HCT116 (cell line): Measurements from ENCODE around the gene MUTYH. TPM values are rescaled to one million over a fixed set of nuclear protein-coding genes. Genes with fewer than 3 reads are reported as not detected.

Source experiments
- ATAC-seq: fragments of 200-7000 bp; cut with Tn5 transposase; 2 replicates; pipeline ENCODE4 v1.9.1; 2020; ENCODE audit warnings: mild to moderate bottlenecking, moderate library complexity
- BruUV-seq: library from RNA; stranded (reverse); fragments of 400-500 nt; replicated peaks from 2 replicates; lab custom pipeline; 2021; lab: Mats Ljungman, UMichigan
- CTCF ChIA-PET: fragments of 300-600 bp; sonication (Branson Sonifier 250); formaldehyde crosslinking; loops from one replicate; lab custom pipeline; 2021; ENCODE audit warnings: antibody characterized with exemption; lab: Charles Lee
- POLR2A ChIA-PET: fragments of 300-600, 350-600 bp; sonication (Branson Sonifier 250); formaldehyde crosslinking; loops from one replicate; lab custom pipeline; 2021; ENCODE audit warnings: antibody characterized with exemption; lab: Charles Lee
- RAD21 ChIA-PET, 2 experiments: fragments of 300-600 bp; sonication (Branson Sonifier 250); formaldehyde crosslinking; loops; one replicate each; lab custom pipeline; 2023; ENCODE audit warnings: low total read pairs in 2 of 2; ENCODE audit not compliant: uncharacterized antibody in 2 of 2, unreplicated experiment in 2 of 2, low non-redundant PET in 1 of 2; lab: Charles Lee
- DNase-seq: peaks from one replicate; pipeline ENCODE4 v3.0.0-alpha.2; 2010; ENCODE audit warnings: low read depth, low spot score
- H2AFZ ChIP-seq: fragments of 200-600 bp; shearing (Covaris generic), sonication (generic); 2 replicates; pipeline ENCODE4 v1.6.1; 2017; ENCODE audit warnings: low read depth, mixed run types, mixed read lengths, antibody characterized with exemption, low read length; ENCODE audit not compliant: poor library complexity, severe bottlenecking
- H3K27ac ChIP-seq: 2 replicates; pipeline ENCODE4 v1.5.1; 2012; ENCODE audit warnings: low read depth, low read length
- H3K27me3 ChIP-seq: fragments of 200-600 bp; sonication (generic); 2 replicates; pipeline ENCODE4 v1.6.1; 2016; ENCODE audit warnings: mixed run types, low read length, mixed read lengths; ENCODE audit not compliant: insufficient read depth
- H3K36me3 ChIP-seq, 2 experiments: fragments of 200-500 bp in 1 of 2; fragments of 200-600 bp in 1 of 2; sonication (Bioruptor generic) in 1 of 2; sonication (generic) in 1 of 2; 2 replicates each; pipeline versions ENCODE4 v1.5.1 to v1.6.1; 2014 to 2016; ENCODE audit warnings: low read length in 2 of 2, inconsistent platforms in 1 of 2, mixed read lengths in 1 of 2, mixed run types in 1 of 2; ENCODE audit not compliant: insufficient read depth in 2 of 2, control insufficient read depth in 1 of 2
- H3K4me1 ChIP-seq, 2 experiments: fragments of 200-600 bp in 1 of 2; sonication (generic) in 1 of 2; 2 replicates each; pipeline versions ENCODE4 v1.5.1 to v1.6.1; 2012 to 2017; ENCODE audit warnings: low read length in 2 of 2, inconsistent platforms in 1 of 2, mild to moderate bottlenecking in 1 of 2, mixed read lengths in 1 of 2, mixed run types in 1 of 2, moderate library complexity in 1 of 2; ENCODE audit not compliant: insufficient read depth in 2 of 2, control insufficient read depth in 1 of 2
- H3K4me2 ChIP-seq: fragments of 200-600 bp; sonication (generic); 2 replicates; pipeline ENCODE4 v1.6.1; 2017; ENCODE audit warnings: mixed run types, low read length, mixed read lengths
- H3K4me3 ChIP-seq, 2 experiments: fragments of 200-600 bp in 1 of 2; sonication (generic) in 1 of 2; replicated peaks in 1 of 2; 2 replicates each; pipeline ENCODE4 v1.5.1; 2011 to 2016; ENCODE audit warnings: low read length in 2 of 2, control low read depth in 1 of 2, low read depth in 1 of 2, mild to moderate bottlenecking in 1 of 2, mixed read lengths in 1 of 2, mixed run types in 1 of 2
- H3K79me2 ChIP-seq: fragments of 200-600 bp; sonication (generic); 2 replicates; pipeline ENCODE4 v1.6.1; 2017; ENCODE audit warnings: mild to moderate bottlenecking, mixed run types, low read length, moderate library complexity, mixed read lengths; ENCODE audit not compliant: insufficient read depth
- H3K9ac ChIP-seq: fragments of 200-600 bp; sonication (generic); 2 replicates; pipeline ENCODE4 v1.6.1; 2016; ENCODE audit warnings: low read length, mixed read lengths
- H3K9me2 ChIP-seq: fragments of 200-600 bp; sonication (generic), shearing (Covaris generic); 2 replicates; pipeline ENCODE4 v1.6.1; 2017; ENCODE audit warnings: mixed run types, mild to moderate bottlenecking, moderate library complexity; ENCODE audit not compliant: insufficient read depth
- H3K9me3 ChIP-seq, 2 experiments: fragments of 200-500 bp in 1 of 2; fragments of 200-600 bp in 1 of 2; sonication (Bioruptor generic) in 1 of 2; sonication (generic) in 1 of 2; 2 replicates each; pipeline ENCODE4 v1.6.1; 2014 to 2017; ENCODE audit warnings: low read length in 2 of 2, mixed read lengths in 2 of 2, inconsistent platforms in 1 of 2, low read depth in 1 of 2, mild to moderate bottlenecking in 1 of 2, mixed run types in 1 of 2, moderate library complexity in 1 of 2; ENCODE audit not compliant: control insufficient read depth in 1 of 2, insufficient read depth in 1 of 2
- H4K20me1 ChIP-seq: fragments of 200-600 bp; sonication (generic), shearing (Covaris generic); 2 replicates; pipeline ENCODE4 v1.6.1; 2017; ENCODE audit warnings: mixed run types, mild to moderate bottlenecking, moderate library complexity; ENCODE audit not compliant: insufficient read depth
- CEBPB ChIP-seq: IDR thresholded peaks from 2 replicates; pipeline ENCODE4 v1.6.1; 2012; ENCODE audit warnings: low read depth
- EGR1 ChIP-seq: IDR thresholded peaks from 2 replicates; pipeline ENCODE4 v1.6.1; 2012; ENCODE audit warnings: low read depth
- EZH2 ChIP-seq: fragments of 200-600 bp; sonication (generic); IDR thresholded peaks from 2 replicates; pipeline ENCODE4 v1.6.1; 2017; ENCODE audit warnings: antibody characterized with exemption, mixed run types
- FOSL1 ChIP-seq: IDR thresholded peaks from 2 replicates; pipeline ENCODE4 v1.6.1; 2012; ENCODE audit warnings: low read depth
- RAD21 ChIP-seq: IDR thresholded peaks from 2 replicates; pipeline ENCODE4 v1.6.1; 2012; ENCODE audit warnings: low read depth, mild to moderate bottlenecking
- TCF7L2 ChIP-seq: IDR thresholded peaks from 2 replicates; pipeline ENCODE4 v1.7.0; 2011; ENCODE audit warnings: borderline replicate concordance, inconsistent platforms; ENCODE audit not compliant: insufficient read depth, insufficient read length; ENCODE audit errors: extremely low read depth
- ZNF274 ChIP-seq: fragments of 200-500 bp; sonication (Bioruptor generic); IDR thresholded peaks from 2 replicates; pipeline ENCODE4 v1.6.1; 2014; ENCODE audit warnings: mild to moderate bottlenecking, low read depth, low read length, inconsistent platforms
- intact Hi-C: fragments of 100-400 bp; cut with micrococcal nuclease; formaldehyde crosslinking; loops from 2 replicates; pipeline ENCODE4 v1.10.0; 2022
- total RNA-seq: library from RNA; stranded (reverse); gene quantifications from one replicate; pipeline ENCODE4 v1.2.1, GENCODE V29; 2021; ENCODE audit not compliant: unreplicated experiment
- TF ChIP-seq, protein P1 (sequence below), 3 experiments: fragments of 200-600 bp in 1 of 3; sonication (generic) in 1 of 3; IDR thresholded peaks in 2 of 3; conservative IDR thresholded peaks in 1 of 3; 2 replicates each; pipeline ENCODE4 v1.5.1; 2012 to 2017; ENCODE audit warnings: low read depth in 2 of 3, low read length in 2 of 3, antibody characterized with exemption in 1 of 3, borderline replicate concordance in 1 of 3, control low read depth in 1 of 3, mild to moderate bottlenecking in 1 of 3, mixed read lengths in 1 of 3, mixed run types in 1 of 3, moderate library complexity in 1 of 3; ENCODE audit not compliant: insufficient read depth in 1 of 3
- TF ChIP-seq, protein P2 (sequence below): IDR thresholded peaks from 2 replicates; pipeline ENCODE4 v1.6.1; 2011; ENCODE audit warnings: mild to moderate bottlenecking, low read length, moderate library complexity; ENCODE audit not compliant: insufficient replicate concordance; ENCODE audit errors: extremely low read depth
- TF ChIP-seq, protein P3 (sequence below): IDR thresholded peaks from 2 replicates; pipeline ENCODE4 v1.6.1; 2012

Gene MUTYH
- total RNA-seq, 1 experiment from 2014 or later, result 44.8 TPM

DNA sequence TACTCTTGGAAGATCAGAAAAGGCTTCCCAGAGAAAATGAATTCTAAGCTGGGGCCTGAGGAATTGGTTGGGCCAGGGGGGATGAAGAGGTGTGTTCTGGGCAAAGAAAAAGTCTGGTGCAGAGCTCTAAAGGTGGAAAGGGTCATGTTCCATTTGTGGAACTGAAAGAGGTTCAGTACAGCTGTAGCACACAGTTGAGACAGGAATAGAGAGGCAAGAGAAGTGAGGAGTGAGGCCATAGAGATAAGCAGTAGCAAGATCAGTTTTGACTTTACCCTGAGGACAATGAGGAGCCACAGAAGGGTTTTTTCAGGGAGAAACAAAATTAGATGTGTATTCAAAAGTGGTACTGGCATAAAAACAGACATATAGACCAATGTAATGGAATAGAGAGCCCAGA is 30.3 kb upstream of the MUTYH start:
- no peaks in the 10 kb centered on the region for H3K9me3 ChIP-seq
- intact Hi-C loops, result no loop called here
- ChIA-PET CTCF (no interaction called here), RAD21 (no interaction called here), POLR2A (no interaction called here)
- H3K4me2 ChIP-seq, result no peak overlapping the region
- DNase-seq (no peak), ATAC-seq (no peak)
- no peak overlapping the region for H3K4me3 ChIP-seq
- BruUV-seq, result no TSS peak
- no peaks in the 10 kb centered on the region for H3K27me3 ChIP-seq
- no peak for TF ChIP-seq FOSL1
- no peak for TF ChIP-seq EGR1
- TF ChIP-seq ZNF274, result no peak
- no peak for TF ChIP-seq RAD21
- no peak for TF ChIP-seq TCF7L2
- TF ChIP-seq, protein P1, sequence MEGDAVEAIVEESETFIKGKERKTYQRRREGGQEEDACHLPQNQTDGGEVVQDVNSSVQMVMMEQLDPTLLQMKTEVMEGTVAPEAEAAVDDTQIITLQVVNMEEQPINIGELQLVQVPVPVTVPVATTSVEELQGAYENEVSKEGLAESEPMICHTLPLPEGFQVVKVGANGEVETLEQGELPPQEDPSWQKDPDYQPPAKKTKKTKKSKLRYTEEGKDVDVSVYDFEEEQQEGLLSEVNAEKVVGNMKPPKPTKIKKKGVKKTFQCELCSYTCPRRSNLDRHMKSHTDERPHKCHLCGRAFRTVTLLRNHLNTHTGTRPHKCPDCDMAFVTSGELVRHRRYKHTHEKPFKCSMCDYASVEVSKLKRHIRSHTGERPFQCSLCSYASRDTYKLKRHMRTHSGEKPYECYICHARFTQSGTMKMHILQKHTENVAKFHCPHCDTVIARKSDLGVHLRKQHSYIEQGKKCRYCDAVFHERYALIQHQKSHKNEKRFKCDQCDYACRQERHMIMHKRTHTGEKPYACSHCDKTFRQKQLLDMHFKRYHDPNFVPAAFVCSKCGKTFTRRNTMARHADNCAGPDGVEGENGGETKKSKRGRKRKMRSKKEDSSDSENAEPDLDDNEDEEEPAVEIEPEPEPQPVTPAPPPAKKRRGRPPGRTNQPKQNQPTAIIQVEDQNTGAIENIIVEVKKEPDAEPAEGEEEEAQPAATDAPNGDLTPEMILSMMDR (IDR thresholded peaks at IDR 0.05 in 2 of 3, conservative IDR thresholded peaks at IDR 0.05 in 1 of 3; ENCODE audit: borderline replicate concordance in 1 of 3, insufficient read depth in 1 of 3, low read depth in 2 of 3, low read length in 2 of 3), result no peak
- H3K9ac ChIP-seq, result no peak overlapping the region
- no peaks in the 10 kb centered on the region for H3K36me3 ChIP-seq
- H4K20me1 ChIP-seq, result no peaks in the 10 kb centered on the region
- H3K4me1 ChIP-seq, result no peaks in the 10 kb centered on the region
- H3K79me2 ChIP-seq, result no peaks in the 10 kb centered on the region
- H3K9me2 ChIP-seq, result no peaks in the 10 kb centered on the region
- H3K27ac ChIP-seq, result no peak overlapping the region
- H2AFZ ChIP-seq, result no peak overlapping the region

DNA sequence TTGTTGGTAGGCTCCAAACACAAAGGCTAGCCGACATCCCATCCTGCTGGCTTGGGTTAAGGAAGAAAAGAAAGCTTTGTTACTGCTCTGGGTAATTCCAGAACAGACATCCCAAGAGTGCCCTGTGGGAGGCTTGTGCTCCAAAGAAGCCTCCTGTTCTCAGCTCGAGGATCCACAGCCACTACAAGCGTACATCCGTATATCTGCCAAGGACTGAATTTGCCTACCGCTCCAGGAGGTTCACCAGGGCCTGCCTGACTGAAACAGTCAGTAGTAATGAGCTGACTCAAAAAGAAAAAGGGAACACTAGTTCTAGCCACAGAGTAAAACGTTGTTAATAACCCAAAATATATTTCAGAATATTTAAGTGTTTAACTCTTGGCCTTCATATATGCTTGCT is 24.8 kb upstream of the MUTYH start:
- ATAC-seq (no peak), DNase-seq (no peak)
- Histone ChIP-seq H3K4me1 (peaks cover 0 to under 1% of the 10 kb centered on the region in 2 experiments; a peak in 1 of 4 replicates), H3K79me2 (no peaks in the 10 kb centered on the region), H3K4me2 (no peak overlapping the region), H3K9me3 (no peaks in the 10 kb centered on the region), H3K9ac (no peak overlapping the region), H2AFZ (no peak overlapping the region), H3K36me3 (no peaks in the 10 kb centered on the region), H3K27ac (no peak overlapping the region), H4K20me1 (no peaks in the 10 kb centered on the region), H3K27me3 (no peaks in the 10 kb centered on the region), H3K9me2 (no peaks in the 10 kb centered on the region), H3K4me3 (no peak overlapping the region)
- ChIA-PET RAD21 (no interaction called here), POLR2A (no interaction called here), CTCF (no interaction called here)
- TF ChIP-seq, protein P2, sequence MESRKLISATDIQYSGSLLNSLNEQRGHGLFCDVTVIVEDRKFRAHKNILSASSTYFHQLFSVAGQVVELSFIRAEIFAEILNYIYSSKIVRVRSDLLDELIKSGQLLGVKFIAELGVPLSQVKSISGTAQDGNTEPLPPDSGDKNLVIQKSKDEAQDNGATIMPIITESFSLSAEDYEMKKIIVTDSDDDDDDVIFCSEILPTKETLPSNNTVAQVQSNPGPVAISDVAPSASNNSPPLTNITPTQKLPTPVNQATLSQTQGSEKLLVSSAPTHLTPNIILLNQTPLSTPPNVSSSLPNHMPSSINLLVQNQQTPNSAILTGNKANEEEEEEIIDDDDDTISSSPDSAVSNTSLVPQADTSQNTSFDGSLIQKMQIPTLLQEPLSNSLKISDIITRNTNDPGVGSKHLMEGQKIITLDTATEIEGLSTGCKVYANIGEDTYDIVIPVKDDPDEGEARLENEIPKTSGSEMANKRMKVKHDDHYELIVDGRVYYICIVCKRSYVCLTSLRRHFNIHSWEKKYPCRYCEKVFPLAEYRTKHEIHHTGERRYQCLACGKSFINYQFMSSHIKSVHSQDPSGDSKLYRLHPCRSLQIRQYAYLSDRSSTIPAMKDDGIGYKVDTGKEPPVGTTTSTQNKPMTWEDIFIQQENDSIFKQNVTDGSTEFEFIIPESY, result no peak
- no peak for TF ChIP-seq CEBPB
- TF ChIP-seq, protein P3, sequence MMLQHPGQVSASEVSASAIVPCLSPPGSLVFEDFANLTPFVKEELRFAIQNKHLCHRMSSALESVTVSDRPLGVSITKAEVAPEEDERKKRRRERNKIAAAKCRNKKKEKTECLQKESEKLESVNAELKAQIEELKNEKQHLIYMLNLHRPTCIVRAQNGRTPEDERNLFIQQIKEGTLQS, result no peak
- no peak for TF ChIP-seq ZNF274
- no peak for TF ChIP-seq EZH2
- intact Hi-C loops, result no loop called here
- BruUV-seq, result no TSS peak
